GM18951 (cell line): ENCODE data around the gene SEMA6A.
"Not testable (repeated sequence)": the region's sequence is repeated elsewhere in the genome, so short reads cannot be mapped to it uniquely, and the experiment has no call there.

Source experiments
- POLR2A ChIP-seq: IDR thresholded peaks from 4 replicates; pipeline ENCODE4 v1.6.1; 2011; ENCODE audit warnings: mild to moderate bottlenecking; ENCODE audit not compliant: insufficient read length, insufficient read depth; ENCODE audit errors: extremely low read depth
- in situ Hi-C: fragments of 300-500 bp; cut with MboI; formaldehyde crosslinking; loops from one replicate; pipeline ENCODE4 v1.12.0; 2022; ENCODE audit warnings: low sequenced_read_pairs, mixed read lengths, inconsistent platforms; ENCODE audit not compliant: unreplicated experiment

The SEMA6A gene

GRCh38 chr5:116532762-116533525 is 41.7 kb downstream of the SEMA6A start:
- TF ChIP-seq POLR2A, result no peak
- in situ Hi-C loops, result no loop called here

DNA sequence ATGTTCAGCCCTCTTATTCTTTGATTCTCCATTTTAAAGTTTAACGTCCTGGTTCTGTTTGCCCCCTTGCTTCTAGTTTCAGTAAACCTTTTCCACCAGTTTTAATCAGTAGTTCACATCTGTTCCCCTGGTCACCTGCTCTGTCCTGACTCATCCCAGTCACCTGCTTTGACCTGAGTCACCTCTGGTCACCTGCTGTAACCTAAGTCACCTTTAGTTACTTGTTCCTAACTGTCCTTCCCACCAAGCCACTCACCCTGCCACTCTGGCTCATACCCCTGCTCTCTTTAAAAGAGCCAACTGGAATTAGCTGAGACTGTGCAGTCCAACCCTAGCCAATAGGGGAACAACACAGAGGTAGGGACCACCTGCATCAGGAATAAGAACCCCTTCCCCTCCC is 43.0 kb downstream of the SEMA6A start:
- in situ Hi-C loops, result no loop called here
- no peak for TF ChIP-seq POLR2A

DNA sequence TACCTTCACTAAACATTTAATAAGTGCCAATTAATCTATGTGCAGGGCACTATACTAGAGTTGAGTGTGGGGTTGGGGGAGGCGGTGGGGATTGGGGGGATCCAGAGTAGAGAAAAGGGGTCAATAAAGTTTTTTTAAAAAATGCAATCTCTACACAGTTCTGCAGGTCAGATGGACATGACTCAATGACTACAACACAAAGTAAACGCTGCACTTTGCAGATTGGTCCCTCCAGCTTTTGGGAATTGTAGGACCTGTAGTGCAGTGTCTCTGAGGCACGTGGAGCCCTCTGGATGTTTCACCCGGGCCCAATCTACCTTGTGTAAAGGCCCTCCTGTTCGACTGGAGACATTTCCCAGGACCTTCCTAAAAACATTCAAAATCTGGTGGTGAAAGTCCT is 43.5 kb downstream of the SEMA6A start:
- in situ Hi-C loops, result no loop called here
- TF ChIP-seq POLR2A, result no peak

- no peak for TF ChIP-seq POLR2A
- in situ Hi-C loops, result no loop called here
Observed at GRCh38 chr5:116530276-116530675, 44.3 kb downstream of the SEMA6A start.

DNA sequence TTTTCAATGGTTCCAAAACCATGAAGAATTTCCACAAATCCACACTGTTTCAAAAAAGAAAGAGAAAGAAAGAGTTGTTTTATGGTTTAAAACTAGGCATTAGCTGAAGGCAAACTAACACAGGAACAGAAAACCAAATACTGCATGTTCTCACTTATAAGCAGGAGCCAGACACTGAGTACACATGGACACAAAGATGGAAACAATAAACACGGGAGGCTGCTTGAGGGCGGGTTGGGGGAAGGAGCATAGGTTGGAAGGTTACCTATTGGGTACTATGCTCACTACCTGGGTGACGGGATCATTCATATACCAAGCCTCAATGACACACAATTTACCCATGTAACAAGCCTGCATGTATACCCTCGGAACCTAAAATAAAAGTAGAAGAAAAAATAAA is 45.0 kb downstream of the SEMA6A start:
- TF ChIP-seq POLR2A, result no peak
- in situ Hi-C loops, result no loop called here

DNA sequence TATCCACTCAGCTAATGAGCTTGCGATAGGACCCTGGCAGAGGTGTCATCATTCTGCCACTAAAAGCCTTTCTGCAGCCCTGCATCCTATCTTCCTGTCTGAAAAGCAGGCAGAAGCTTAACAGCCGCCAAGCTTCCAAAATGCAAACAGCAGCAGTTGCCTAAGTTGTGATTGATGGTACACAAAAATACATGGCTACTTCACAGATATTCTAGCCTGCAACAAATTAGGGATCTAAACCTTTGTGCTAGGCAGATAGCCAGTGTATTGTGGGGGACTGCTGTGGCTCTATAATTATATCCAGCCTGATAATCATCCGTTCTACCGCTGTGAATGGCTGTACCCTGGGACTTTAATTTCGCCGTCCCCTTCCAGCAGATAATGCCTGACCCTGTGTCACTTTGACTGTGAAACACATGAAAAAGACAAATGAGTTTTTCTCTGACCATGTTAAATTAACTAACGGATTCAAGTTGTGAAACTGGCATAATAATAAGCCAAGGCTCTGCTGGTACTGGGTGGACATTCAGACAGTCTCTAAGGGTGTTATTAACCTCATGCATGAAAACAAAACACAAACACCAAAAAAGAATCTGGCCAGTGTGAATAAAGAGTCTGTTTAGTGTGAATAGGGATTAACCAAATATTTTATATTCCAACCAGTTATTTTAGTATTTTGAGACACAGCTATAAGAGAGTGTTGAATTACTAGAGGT is 45.9 kb downstream of the SEMA6A start:
- TF ChIP-seq POLR2A, result no peak
- in situ Hi-C loops, result no loop called here

DNA sequence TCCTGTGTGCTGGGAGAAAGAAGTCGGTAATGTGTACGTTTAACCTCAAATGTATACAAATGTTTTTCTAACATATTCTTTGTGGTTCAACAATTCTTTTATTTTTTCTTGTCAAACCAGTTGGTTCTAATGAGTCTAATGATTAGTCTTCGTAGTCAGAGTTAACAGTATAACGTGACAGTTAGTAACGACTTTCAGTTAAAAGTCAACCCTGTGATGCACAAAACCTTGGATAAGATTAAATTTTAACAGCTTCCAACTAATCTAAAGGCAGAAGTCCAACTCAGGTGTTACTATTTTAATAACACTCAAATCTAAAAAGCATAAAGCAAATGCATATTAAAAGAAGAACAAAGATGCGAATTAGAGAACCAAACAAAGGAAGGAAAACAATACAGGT is 47.0 kb downstream of the SEMA6A start:
- in situ Hi-C loops, result no loop called here
- TF ChIP-seq POLR2A, result no peak

- no peak for TF ChIP-seq POLR2A
- in situ Hi-C loops, result no loop called here
Observed at GRCh38 chr5:116525674-116526073, 48.9 kb downstream of the SEMA6A start.

DNA sequence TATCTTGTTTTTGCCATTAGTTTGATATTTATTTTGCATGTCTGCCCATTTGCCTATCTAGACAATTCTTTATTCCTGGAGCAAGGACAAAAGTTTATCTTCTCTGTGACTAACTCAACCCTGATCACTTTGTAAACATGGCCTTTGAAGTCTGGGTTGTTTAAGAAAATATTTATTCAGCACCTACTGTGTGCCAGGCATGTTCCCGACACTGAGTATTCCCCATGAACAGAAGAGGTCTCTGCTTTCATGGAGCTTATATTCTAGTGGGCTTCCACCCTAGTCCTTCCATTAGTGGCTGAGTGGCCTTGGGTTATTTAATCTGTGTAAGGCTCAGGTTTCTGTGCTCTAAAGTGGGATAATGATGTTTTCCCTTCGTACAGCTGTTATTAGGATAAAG is 49.7 kb downstream of the SEMA6A start:
- in situ Hi-C loops, result no loop called here
- TF ChIP-seq POLR2A, result no peak

GRCh38 chr5:116524051-116524904 is 50.3 kb downstream of the SEMA6A start:
- in situ Hi-C loops, result no loop called here

GRCh38 chr5:116523182-116523581 is 51.4 kb downstream of the SEMA6A start:
- in situ Hi-C loops, result not testable (repeated sequence)

More at GRCh38 chr5:116524051-116524904, 50.3 kb downstream of the SEMA6A start:
- TF ChIP-seq POLR2A, result no peak

GRCh38 chr5:116522356-116523136 is 52.1 kb downstream of the SEMA6A start:
- no peak for TF ChIP-seq POLR2A
- in situ Hi-C loops, result no loop called here
